ENCODE results near the gene BTN2A1.
"Not testable (repeated sequence)": the region's sequence is repeated elsewhere in the genome, so short reads cannot be mapped to it uniquely, and the experiment has no call there.

BTN2A1 gene

GRCh38 chr6:26493258-26493657 lies 35.5 kb downstream of the BTN2A1 start:
- DNase-seq (ENCODE audit: low spot score): no peak

GRCh38 chr6:26494117-26494516 lies 36.4 kb downstream of the BTN2A1 start:
- DNase-seq (ENCODE audit: low spot score): no peak

GRCh38 chr6:26495281-26495680 lies 37.5 kb downstream of the BTN2A1 start:
- DNase-seq (ENCODE audit: low spot score): no peak

- DNase-seq (ENCODE audit: low spot score): no peak
Observed at GRCh38 chr6:26497610-26498009, 39.9 kb downstream of the BTN2A1 start.

- peak; percentile 19 for DNase-seq (ENCODE audit: low spot score)
Observed at GRCh38 chr6:26500102-26500501, 42.3 kb downstream of the BTN2A1 start, which contains the start of gene BTN1A1. BTN1A1 (plus strand) TSS chr6:26500303; CDS start chr6:26501287, 984 bp downstream.

GRCh38 chr6:26501482-26501986 lies 43.8 kb downstream of the BTN2A1 start:
- DNase-seq (ENCODE audit: low spot score): peak; percentile 44

GRCh38 chr6:26502165-26502564 lies 44.4 kb downstream of the BTN2A1 start:
- no peak for DNase-seq (ENCODE audit: low spot score)

- no peak for DNase-seq (ENCODE audit: low spot score)
Observed at GRCh38 chr6:26502626-26503025, 44.9 kb downstream of the BTN2A1 start.

- no peak for DNase-seq (ENCODE audit: low spot score)
Observed at GRCh38 chr6:26507658-26508057, 49.9 kb downstream of the BTN2A1 start.

- not testable (repeated sequence) for DNase-seq (ENCODE audit: low spot score)
Observed at GRCh38 chr6:26511033-26511432, 53.3 kb downstream of the BTN2A1 start.

GRCh38 chr6:26514984-26515383 lies 57.2 kb downstream of the BTN2A1 start:
- DNase-seq (ENCODE audit: low spot score): no peak

GRCh38 chr6:26516481-26517427 lies 59.0 kb downstream of the BTN2A1 start:
- DNase-seq (ENCODE audit: low spot score): no peak
